AG04449 (cell line): ENCODE results near the gene IFNA7.

Experiments
- CTCF ChIA-PET: fragments of 350-600 bp; formaldehyde crosslinking; extraction: SDS; loops from one replicate; lab custom pipeline; 2021; ENCODE audit warnings: antibody characterized with exemption; lab: Yijun Ruan, JAX
- POLR2A ChIA-PET: fragments of 400-600, 350-600 bp; formaldehyde crosslinking; extraction: SDS; loops from one replicate; lab custom pipeline; 2020; ENCODE audit warnings: antibody characterized with exemption, inconsistent platforms; lab: Yijun Ruan, JAX
- DNase-seq: peaks from one replicate; pipeline ENCODE4 v3.0.0-alpha.2; 2010; ENCODE audit warnings: low read depth, low spot score
- H3K4me3 ChIP-seq: 2 replicates; pipeline ENCODE4 v1.5.1; 2011; ENCODE audit warnings: low read depth, mild to moderate bottlenecking, control low read depth, low read length
- CTCF ChIP-seq: IDR thresholded peaks from one replicate; pipeline ENCODE4 v1.5.1; 2011; ENCODE audit warnings: mild to moderate bottlenecking, moderate library complexity, low read length, control low read depth, inconsistent platforms; ENCODE audit not compliant: insufficient read depth; ENCODE audit errors: missing control alignments

Gene IFNA7

GRCh38 chr9:21153336-21154017, 48.5 kb downstream of the IFNA7 start:
- CTCF ChIA-PET = interaction anchor here (0.6 kb wide), 1 partner anchor 219 kb away, joined by 3 read pairs; no protein-coding TSS in a partner anchor
- TF ChIP-seq CTCF = no peak
- POLR2A ChIA-PET = no interaction called here
- no peak for DNase-seq
- no peak overlapping the region for H3K4me3 ChIP-seq
